Rectal smooth muscle tissue (tissue), 1 donor: ENCODE data around the gene EXOSC9.

Experiments used
- H3K27ac ChIP-seq: one replicate; pipeline ENCODE4 v1.7.0; 2013; ENCODE audit warnings: low read depth, low read length, inconsistent platforms
- H3K27me3 ChIP-seq: one replicate; pipeline ENCODE4 v1.7.0; 2013; ENCODE audit warnings: low read length; ENCODE audit not compliant: control insufficient read depth, insufficient read depth
- H3K36me3 ChIP-seq: one replicate; pipeline ENCODE4 v1.7.0; 2013; ENCODE audit warnings: low read length; ENCODE audit not compliant: control insufficient read depth, insufficient read depth
- H3K4me1 ChIP-seq: one replicate; pipeline ENCODE4 v1.7.0; 2013; ENCODE audit warnings: low read length; ENCODE audit not compliant: control insufficient read depth, insufficient read depth
- H3K4me3 ChIP-seq: one replicate; pipeline ENCODE4 v1.7.0; 2013; ENCODE audit warnings: low read length
- H3K9ac ChIP-seq: one replicate; pipeline ENCODE4 v1.7.0; 2013; ENCODE audit warnings: low read length

The EXOSC9 gene

GRCh38 chr4:121851354-121851753 is 50.2 kb downstream of the EXOSC9 start:
- H3K9ac ChIP-seq, result no peak overlapping the region

GRCh38 chr4:121860121-121860520 is 59.0 kb downstream of the EXOSC9 start:
- Histone ChIP-seq H3K4me3 (no peak overlapping the region), H3K27me3 (no peaks in the 10 kb centered on the region), H3K27ac (no peak overlapping the region), H3K36me3 (no peaks in the 10 kb centered on the region), H3K9ac (no peak overlapping the region), H3K4me1 (no peaks in the 10 kb centered on the region)

More at GRCh38 chr4:121851354-121851753, 50.2 kb downstream of the EXOSC9 start:
- H3K27ac ChIP-seq, result no peak overlapping the region
- no peaks in the 10 kb centered on the region for H3K36me3 ChIP-seq
- no peaks in the 10 kb centered on the region for H3K27me3 ChIP-seq
- H3K4me3 ChIP-seq, result no peak overlapping the region
- H3K4me1 ChIP-seq, result no peaks in the 10 kb centered on the region

GRCh38 chr4:121861426-121861825 is 60.3 kb downstream of the EXOSC9 start:
- Histone ChIP-seq H3K27me3 (no peaks in the 10 kb centered on the region), H3K36me3 (no peaks in the 10 kb centered on the region), H3K4me1 (no peaks in the 10 kb centered on the region), H3K27ac (no peak overlapping the region), H3K4me3 (no peak overlapping the region), H3K9ac (no peak overlapping the region)

DNA sequence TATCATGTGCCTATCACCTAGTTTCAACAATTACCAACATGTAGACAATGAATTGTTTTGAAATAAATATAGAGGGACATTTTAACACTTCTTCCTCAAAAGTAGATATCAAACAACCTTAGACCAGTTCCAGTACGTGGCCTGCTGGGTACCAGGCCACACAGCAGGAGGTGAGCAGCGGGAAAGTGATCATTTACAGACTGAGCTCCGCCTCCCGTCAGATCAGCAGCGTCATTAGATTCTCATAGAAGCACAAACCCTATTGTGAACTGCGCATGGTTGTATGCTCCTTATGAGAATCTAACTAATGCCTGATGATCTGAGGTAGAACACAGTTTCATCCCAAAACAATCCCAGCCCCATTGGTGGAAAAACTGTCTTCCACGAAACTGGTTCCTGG is 62.7 kb downstream of the EXOSC9 start:
- H3K4me1 ChIP-seq, result no peaks in the 10 kb centered on the region
- H3K36me3 ChIP-seq, result no peaks in the 10 kb centered on the region
- H3K27ac ChIP-seq, result no peak overlapping the region
- H3K4me3 ChIP-seq, result no peak overlapping the region
- H3K27me3 ChIP-seq, result no peaks in the 10 kb centered on the region
- no peak overlapping the region for H3K9ac ChIP-seq
